Measurements from ENCODE around the gene TPD52L1.

Gene TPD52L1

DNA sequence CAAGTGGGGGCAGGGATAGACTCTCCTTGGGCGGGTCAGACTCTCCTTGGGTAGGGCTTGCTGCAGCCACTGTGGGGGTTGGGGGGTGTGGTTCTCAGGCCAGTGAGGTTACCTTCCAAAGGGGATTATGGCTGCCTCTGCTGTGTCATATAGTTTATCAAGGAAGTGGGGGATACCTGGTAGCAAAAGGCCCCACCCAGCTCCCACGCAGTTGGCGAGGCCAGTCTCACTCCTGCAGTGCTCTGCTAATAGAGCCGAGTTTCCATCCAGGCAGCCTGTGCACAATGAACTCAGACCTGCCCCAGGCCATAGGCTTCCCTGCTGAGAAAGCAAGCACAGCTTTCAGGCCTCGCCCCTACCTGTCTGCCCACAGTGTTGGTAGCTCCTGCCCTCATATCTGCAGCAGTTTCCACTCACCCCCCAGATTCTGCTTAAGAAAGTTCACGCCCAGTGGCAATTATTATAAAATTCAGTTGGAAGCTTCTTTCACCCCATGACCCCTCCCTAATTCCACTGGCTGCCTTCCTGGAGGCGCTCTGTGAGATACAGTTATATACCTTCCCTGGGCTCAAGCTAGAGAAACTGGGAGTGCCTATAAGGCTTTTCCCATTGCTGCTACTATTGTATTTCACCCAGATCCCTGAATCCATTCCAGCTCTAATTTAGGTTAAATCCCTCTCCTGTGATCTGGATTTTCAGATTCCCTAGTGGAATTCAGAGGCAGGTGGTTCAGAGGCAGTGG, 92.1 kb downstream of the TPD52L1 start:
- DNase-seq, result peak; percentile 25

DNA sequence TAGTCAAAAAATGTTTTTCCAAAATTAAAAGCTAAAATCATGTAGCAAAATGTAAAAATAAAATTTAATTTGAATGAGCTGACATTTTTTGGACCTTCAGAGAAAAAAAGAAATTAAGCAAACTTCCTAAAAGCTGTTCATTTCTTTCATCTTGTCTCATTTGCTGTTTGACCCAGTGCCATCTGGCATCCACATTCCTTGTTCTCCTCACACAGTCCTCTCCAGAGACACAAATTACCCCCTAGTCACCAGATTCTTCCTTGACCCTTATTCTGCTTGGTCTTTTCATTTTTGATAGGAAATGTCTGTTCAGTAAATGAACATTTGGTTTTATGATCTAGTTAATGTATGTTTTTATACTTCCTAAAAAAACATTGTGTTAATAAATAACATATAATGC, 93.0 kb downstream of the TPD52L1 start:
- DNase-seq, result no peak

DNA sequence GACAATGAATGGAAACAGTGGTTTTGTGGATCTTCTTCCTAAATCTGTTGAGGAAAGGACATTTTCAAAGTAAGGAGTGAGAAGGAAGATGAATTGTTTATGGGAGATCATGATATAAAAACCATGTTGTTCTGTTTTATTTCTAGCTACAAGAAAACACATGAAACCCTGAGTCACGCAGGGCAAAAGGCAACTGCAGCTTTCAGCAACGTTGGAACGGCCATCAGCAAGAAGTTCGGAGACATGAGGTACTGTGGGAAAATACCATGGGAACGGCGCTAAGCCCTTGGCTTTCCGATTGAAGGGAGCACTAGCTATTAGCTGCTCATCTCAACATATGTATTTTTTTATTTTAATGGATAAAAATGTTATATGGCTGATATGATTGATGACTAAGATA, 94.6 kb downstream of the TPD52L1 start:
- DNase-seq, result no peak

DNA sequence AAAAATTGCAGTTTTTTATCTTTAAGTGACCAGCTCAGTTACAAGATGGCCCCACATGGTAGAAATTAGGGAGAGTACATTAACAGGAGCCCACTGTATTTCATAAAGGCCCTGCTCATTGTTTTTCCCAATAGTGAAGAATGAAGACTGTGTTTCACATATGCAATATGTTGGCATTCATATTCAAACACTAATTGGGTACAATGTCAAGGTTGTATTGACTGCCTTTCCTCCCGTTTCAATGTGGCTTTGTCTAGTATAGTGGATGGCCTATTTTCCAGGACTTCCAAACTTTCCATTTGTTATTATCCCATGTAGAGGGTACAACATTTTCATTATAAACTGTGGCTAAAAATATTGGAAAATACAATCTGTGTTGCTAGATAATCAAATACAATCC, 96.9 kb downstream of the TPD52L1 start:
- DNase-seq, result no peak

DNA sequence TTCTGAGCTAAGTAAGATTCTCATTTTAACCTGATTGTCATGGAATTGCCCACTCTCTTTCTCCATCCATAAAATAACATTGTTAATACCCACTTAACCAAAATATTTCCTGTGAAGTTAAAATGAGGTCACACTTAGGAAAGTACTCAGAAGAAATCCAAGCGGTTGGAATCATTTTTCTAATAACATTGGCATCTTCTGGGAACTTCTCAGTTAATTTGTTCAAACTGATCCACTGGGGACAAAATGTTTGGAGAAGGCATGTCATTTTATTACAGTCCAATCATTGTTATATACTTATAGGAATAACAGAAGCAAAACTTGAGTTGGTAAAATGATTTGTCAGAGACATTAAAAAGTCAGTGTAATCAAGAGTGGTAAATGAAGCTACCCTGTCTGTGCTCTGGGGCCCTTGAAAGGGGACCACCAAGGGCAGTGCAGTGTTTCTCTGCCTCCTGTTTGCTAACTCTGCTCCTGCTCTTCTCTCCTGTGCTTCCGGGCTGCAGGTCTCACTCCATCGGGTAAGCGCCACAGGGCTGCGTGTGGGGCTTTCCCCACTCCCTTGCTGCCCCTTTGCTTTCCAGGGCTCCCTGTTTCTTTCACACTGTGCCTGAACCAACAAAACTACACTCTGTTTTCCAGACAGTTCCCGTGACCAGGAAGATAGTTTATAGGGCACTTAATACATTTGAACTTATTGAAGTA, 98.1 kb downstream of the TPD52L1 start:
- DNase-seq, result no peak

DNA sequence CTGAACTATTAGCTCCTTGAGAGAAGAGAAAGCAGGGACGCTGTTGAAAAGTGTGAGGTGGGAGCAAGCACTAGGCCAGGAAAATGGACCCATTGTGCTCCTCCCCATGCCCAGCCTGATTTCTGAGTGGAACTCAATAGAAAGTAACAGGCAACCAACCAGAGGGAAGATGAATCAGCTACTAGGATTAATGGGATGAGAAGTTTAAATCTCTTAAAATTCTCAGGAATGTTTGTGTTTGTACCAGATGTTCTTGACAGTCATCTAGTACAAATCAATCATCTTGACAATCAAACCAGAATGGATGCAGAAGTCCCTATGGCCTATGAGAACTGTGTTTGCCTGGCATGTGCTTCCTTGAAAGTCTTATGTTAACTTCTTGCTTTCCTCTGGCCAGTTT, 99.3 kb downstream of the TPD52L1 start:
- no peak for DNase-seq

DNA sequence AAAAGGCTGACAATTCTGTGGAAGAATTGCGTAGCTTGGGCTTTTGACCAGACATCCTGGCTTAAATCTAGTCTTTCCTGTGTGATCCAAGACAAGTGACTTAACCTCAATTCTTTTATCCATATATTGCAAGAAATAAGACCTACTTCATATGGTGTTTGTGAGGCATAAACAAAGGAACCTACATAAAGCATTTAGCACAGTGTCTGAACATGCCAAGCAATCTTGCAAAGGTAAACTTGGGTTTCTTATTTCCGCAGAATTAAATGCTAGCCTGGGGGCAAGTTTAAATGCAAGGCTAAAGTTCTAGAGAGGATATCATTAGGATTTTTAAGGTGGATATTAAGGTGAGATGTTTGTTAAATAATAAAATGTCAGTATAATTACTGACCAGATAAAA, 100.3 kb downstream of the TPD52L1 start:
- DNase-seq, result no peak

DNA sequence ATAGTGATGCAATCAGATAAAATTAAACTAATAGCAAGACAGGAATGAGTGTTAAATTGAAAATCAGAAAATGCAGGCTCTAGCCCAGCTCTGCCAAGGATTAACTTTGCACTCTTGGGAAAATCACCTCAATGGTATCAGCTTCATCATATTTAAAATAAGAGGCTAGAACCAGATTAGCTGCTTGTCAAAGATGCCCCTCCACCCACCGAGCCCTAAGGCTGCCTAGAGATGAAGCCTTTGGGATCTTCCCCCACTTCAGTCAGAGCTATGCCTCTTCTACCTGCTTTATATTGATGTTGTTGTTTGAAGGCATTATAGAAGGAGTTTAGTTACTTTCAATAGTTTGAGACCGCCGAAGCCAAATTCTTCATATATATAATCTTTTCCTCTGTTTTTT, 100.7 kb downstream of the TPD52L1 start:
- DNase-seq, result no peak

DNA sequence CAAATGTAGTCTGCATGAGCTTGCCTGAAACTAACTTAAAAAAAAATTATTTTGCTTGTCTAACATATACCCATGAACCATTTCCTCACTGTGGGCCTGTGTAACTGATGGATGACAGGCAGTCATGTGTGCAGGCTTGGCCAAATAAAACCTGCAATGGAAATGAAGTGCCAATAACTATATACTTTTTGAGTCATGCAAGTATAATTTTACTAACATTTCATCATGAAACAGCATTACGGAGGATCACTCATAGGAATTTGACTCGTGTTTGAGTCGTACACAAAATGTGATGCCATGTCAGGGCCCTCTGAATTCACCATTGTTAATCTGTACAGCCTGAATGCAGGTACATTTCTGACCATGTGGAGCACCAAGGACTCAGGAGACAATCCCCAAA, 101.6 kb downstream of the TPD52L1 start:
- no peak for DNase-seq

DNA sequence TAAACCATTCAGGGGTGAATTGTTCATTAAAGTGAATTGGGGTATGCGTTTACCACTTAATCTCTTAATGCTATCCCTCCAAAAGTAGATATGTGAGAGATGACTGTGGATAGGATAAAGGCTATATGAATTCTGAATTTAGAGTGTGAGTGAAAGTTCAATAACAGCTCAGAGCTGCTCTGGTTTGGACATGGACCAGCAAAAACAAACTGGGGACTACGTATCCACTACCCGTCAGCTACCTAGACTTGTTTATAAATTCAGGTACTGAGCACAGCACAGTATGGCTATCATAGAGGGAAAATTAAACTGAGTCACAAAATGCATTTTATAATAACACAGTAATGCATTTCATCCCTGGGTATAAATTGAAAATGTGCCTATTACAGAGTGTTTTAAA, 103.8 kb downstream of the TPD52L1 start:
- DNase-seq, result no peak

DNA sequence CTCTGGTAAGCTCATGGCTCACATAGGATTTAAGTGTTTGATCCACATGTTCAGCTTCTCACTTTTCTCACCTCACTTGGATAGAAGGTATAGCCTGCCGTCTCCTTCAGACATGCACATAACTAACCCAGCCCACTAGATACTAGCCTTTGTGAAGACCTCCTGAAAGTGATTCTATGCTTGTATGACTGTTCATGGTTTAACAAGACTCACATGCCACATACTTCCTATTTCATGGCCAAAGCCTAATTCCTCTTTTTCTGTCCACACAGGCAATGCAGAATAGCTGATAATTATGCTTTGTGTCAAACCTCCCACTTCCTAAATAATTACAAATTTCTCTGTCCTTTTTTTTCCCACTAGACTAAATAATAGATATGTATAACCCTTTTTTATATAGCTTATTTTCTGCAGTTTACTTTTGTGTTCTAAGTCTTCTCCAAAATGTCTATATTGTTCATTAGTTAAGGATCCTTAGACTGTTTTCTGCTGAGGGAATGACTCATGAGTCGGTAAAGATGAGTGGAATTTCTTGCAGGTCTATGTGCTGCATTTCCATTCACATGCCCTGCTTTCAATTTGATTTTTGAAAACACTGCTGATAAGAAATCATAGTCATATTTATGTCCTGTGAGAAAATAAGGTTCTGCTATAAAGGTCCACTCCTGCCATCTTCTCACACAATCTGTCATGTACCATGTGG, 105.2 kb downstream of the TPD52L1 start:
- DNase-seq, result no peak

DNA sequence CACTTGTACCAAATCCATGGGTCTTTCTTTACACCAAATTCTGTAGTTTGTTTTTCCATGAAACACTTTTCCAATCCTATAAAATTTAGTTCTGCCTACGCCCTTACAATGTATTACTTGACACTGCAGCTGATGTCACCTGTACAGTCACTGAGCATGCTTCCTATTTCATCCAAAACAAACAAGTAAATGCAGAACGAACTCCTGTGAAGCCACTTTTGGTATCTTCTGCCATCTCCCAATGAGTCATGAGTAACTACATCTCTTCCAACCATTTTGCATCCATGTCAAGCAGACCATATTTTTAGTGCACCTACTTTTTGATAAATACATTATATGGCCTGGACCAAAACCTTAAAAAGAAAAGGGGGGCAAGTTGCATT, 105.8 kb downstream of the TPD52L1 start:
- DNase-seq, result no peak

DNA sequence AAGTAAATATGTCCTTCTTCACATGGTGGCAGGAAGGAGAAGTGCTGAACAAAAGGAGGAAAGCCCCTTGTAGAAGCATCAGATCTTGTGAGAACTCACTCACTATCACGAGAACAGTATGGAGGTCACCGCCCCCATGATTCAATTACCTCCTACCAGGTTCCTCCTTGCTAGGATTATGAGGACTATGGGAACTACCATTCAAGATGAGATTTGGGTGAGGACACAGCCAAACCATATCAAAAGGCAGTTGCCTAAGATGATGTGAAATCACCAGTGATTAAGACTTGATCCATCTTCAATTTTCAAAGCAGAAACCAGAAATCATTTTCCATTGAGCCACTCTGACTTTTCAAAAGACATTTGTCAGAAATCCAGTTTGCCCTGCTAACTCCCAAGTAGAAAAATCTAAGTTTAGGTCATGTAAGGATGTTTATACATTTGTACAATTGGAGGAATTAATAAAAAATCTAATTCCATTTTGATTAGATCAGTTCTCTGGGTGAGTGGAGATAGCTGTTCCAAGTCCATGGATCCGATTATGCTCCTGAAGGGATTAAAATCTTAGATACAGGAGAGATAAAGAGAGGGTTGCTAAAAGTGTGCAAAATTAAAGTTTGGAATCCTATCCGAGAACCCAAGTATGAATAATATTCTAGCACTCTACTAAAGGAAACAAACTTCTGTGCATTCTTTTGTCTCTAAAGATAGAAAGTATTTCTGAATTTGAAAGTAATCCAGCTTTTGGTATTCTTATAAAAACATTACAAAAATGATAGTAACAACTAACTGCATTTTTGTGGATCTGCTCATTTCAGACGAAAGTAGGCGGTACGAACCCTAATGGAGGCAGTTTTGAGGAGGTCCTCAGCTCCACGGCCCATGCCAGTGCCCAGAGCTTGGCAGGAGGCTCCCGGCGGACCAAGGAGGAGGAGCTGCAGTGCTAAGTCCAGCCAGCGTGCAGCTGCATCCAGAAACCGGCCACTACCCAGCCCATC, 108.7 kb downstream of the TPD52L1 start:
- DNase-seq, result no peak

DNA sequence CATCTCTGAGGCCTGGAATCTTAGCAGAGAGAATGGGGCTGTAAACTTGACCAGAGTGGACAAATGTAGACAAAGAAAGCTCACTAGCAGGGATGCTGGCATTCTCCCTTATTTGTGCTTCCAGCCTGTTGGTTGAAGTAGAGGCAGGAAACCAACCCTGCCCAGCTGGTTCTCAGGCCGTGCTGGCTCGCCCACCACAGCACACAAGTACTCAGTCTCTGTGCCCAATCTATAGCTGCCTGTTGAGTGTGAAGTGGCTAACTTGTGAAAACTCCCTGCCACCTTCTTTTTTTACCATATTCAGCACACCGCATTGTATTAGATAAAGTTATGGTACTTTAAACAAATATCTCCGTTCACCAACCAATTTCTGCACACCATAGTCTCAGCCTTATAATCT, 110.9 kb downstream of the TPD52L1 start:
- no peak for DNase-seq

DNA sequence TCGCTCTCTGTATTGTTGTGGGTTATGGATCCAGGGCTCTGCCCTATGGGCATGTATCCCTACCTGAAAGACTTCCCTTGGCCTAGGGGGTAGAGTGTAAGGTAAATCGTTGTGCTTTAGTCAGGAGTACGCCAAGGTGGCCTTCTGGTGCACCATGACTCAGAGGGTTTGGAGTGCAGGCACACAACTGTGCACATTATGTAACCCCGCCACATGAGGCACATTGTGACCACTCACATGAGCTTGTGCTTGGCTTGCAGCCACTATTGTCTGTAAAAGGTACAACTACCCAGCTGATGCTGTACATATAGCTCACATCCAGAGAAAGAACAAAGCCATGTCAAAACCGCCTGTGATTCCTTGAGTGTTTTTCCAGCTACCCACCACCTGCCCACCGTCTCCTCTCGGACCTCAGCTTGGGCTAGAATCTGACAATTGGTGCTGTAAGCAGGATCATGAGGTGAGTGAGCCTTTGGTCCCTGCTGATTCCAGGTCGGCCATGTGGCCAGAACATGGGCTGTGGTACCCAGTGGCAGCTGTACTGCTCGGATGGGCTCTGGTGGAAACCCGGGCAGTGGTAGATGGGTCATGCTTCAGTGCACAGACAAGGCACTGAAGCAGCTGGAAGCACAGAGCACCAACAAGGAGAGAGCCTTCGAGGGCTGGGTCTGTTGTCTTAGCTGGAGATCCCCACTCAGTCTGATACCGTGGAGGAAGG, 114.4 kb downstream of the TPD52L1 start:
- no peak for DNase-seq

DNA sequence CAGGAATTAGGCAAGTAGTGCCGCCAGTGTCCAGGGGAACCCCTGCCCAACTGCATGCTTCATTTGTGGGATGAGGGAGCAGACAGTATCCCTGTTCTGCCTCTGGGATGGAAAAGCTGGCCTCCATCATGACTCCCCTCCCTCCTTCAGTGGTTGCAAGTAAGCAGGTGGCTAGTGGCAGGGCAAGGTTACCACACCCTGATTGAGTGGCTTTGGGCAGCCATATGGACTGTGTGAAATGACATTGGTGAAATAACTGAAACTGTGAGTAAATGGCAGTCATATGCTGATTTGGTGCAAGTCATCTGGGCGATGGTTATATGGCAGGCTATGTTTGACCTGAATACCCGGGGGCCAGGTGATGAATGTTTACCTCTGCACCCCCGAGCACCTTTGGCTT, 115.2 kb downstream of the TPD52L1 start:
- no peak for DNase-seq

DNA sequence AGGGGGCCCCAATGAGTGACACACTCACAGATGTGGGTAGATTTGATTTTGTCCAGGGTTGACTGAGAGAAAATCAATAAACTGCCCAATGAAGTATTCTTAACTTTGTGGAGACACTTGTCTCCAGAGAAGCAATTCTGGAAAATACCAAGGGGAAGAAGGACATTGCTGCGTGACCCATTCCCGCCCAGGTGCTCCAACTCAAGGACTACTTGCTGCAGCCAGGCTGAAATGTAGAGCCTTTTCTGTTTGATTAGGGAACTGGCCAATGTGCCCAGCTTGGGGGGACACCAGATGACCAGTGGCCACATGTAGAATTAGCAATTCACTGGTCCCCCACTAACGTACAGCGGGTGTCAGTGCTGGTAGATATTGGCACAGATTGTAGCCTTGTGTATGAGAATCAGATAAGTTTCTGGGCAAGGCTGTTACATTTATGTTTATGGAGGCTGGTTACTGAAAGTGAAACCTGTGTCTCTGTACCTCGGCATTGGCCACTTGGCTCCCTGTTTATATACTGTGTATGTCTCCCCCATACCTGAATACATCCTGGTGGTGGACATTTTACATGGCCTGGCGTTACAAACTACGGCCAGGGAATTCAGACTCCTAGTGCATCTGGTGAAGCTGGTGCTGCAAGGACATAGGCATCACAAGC, 115.9 kb downstream of the TPD52L1 start:
- DNase-seq, result no peak

DNA sequence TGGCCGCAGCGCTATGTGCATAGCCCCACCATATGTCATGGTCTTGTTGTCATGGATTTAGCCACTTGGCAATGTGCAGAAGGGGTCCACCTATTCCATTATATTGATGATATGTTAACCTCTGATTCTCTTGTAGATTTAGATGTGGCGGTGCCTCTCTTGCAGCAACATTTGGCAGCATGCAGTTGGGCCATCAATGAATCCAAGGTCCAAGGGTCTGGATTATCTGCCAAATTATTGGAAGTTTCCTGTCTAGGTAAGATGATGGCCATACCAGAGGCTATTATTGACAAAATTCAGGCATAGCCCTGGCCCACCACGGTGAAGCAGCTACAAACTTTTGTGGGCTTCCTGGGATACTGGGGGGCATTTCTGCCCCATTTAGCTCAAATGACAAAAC, 116.8 kb downstream of the TPD52L1 start:
- DNase-seq, result no peak

DNA sequence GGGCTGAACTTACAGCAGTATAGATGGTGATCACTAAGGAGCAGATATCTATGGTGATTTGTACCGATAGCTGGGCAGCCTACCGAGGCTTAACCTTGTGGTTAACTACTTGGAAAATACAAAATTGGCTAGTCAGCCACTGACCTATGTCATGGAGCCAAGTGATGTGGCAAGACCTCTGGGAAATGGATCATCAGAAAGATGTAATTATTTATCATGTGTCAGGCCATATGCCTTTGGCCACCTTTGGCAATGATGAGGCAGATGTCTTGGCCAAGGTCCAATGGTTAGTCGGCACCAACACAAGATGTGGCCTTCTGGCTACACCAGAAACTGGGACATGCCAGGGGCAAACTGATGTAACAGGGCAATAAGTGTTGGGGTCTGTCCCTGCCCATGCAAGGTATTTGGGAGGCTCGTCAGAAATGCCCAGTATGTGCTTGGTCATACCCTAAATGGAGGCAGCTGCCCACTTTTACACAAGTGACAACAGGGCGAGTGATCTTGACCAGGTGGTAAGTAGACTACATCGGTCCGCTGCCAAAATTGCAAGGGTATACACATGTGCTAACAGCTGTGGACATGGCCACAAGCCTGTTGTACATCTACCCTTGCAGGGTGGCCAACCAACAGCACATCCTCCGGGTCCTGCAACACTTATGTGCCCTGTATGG, 118.0 kb downstream of the TPD52L1 start:
- no peak for DNase-seq

DNA sequence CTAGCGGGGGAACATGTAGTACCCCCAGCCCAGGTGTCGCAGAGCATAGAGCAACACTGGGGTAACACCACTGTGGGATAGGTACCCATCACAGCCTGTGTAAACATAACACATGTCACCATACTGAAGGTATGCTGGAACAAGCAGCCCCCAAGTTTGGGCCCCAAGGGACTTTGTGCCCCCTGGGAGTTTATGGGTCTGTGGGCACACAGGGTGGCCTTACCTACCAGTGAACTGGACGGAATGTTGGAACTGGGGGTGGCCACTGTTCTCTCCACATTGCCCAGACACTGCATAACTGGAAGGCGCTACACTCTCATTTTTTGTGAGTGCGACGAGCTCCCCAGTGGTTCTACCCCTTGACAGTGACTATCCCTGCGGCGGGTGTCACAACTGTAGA, 119.7 kb downstream of the TPD52L1 start:
- DNase-seq, result no peak

DNA sequence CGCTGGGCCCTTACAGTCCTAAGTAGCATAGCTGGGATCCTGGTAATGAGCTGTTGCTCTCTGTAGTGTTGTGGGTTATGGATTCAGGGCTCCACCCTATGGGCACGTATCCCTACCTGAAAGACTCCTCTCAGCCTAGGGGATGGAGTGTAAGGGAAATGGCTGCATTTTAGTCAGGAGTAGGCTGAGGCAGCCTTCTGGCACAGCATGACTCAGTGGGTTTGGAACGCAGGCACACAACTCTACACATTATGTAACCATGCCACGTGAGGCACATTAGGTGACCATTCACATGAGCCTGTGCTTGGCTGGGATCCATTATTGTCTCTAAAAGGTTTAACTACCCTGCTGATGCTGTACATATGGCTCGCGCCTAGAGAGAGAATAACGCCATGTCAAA, 120.4 kb downstream of the TPD52L1 start:
- no peak for DNase-seq

All from NCI-H748 treated with DMSO at 0.1 percent for 48 hours (cell line).